Left ventricle myocardium inferior (tissue), 1 donor: ENCODE results near the gene POMP. TPM values are rescaled to one million over a fixed set of nuclear protein-coding genes. Genes with fewer than 3 reads are reported as not detected.

Source experiments
- DNase-seq: peaks from one replicate; pipeline ENCODE4 v3.0.0-alpha.2; 2020
- H3K27ac ChIP-seq: fragments of 200-600 bp; replicated peaks from 2 replicates; pipeline ENCODE4 v1.8.0; 2021
- H3K27me3 ChIP-seq: fragments of 200-600 bp; 2 replicates; pipeline ENCODE4 v1.8.0; 2021; ENCODE audit warnings: low read depth
- H3K36me3 ChIP-seq: fragments of 200-600 bp; 2 replicates; pipeline ENCODE4 v1.8.0; 2021
- H3K4me1 ChIP-seq: fragments of 200-600 bp; 2 replicates; pipeline ENCODE4 v1.8.0; 2021
- H3K4me3 ChIP-seq: fragments of 200-600 bp; 2 replicates; pipeline ENCODE4 v1.8.0; 2021; ENCODE audit warnings: mild to moderate bottlenecking, moderate library complexity
- H3K9me3 ChIP-seq: fragments of 200-600 bp; replicated peaks from 2 replicates; pipeline ENCODE4 v1.8.0; 2021
- intact Hi-C: fragments of 100-400 bp; cut with micrococcal nuclease; formaldehyde crosslinking; loops from one replicate; pipeline ENCODE4 v1.11.0; 2022
- total RNA-seq: library from RNA; stranded (reverse); fragmentation: NEBNext Ultra II Directional; extraction: Animal tissue kit (Norgen Biotek cat#: 25700); gene quantifications from one replicate; pipeline ENCODE4 v1.2.1, GENCODE V29; 2021
- TF ChIP-seq, protein P1 (sequence below): fragments of 200-600 bp; IDR thresholded peaks from 2 replicates; pipeline ENCODE4 v1.8.0; 2021; ENCODE audit warnings: antibody characterized with exemption, mild to moderate bottlenecking, borderline replicate concordance
- donor health status: DM: no; HTN: yes; CAD: no; lungs with severe emphysema.

The POMP gene
- total RNA-seq, 1 donor from 2014 or later, result 101 TPM

- no peaks in the 10 kb centered on the region for H3K27me3 ChIP-seq
- intact Hi-C loops, result no loop called here
- no peak for DNase-seq
- H3K27ac ChIP-seq, result peak overlapping the region; percentile 96
- TF ChIP-seq, protein P1, sequence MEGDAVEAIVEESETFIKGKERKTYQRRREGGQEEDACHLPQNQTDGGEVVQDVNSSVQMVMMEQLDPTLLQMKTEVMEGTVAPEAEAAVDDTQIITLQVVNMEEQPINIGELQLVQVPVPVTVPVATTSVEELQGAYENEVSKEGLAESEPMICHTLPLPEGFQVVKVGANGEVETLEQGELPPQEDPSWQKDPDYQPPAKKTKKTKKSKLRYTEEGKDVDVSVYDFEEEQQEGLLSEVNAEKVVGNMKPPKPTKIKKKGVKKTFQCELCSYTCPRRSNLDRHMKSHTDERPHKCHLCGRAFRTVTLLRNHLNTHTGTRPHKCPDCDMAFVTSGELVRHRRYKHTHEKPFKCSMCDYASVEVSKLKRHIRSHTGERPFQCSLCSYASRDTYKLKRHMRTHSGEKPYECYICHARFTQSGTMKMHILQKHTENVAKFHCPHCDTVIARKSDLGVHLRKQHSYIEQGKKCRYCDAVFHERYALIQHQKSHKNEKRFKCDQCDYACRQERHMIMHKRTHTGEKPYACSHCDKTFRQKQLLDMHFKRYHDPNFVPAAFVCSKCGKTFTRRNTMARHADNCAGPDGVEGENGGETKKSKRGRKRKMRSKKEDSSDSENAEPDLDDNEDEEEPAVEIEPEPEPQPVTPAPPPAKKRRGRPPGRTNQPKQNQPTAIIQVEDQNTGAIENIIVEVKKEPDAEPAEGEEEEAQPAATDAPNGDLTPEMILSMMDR, result no peak
- H3K36me3 ChIP-seq, result peaks cover 30% of the 10 kb centered on the region
- peak overlapping the region; percentile 93 for H3K4me3 ChIP-seq
- H3K9me3 ChIP-seq, result no peaks in the 10 kb centered on the region
- peaks cover 67% of the 10 kb centered on the region for H3K4me1 ChIP-seq
Observed at GRCh38 chr13:28659621-28659970, 666 bp downstream of the POMP start.

DNA sequence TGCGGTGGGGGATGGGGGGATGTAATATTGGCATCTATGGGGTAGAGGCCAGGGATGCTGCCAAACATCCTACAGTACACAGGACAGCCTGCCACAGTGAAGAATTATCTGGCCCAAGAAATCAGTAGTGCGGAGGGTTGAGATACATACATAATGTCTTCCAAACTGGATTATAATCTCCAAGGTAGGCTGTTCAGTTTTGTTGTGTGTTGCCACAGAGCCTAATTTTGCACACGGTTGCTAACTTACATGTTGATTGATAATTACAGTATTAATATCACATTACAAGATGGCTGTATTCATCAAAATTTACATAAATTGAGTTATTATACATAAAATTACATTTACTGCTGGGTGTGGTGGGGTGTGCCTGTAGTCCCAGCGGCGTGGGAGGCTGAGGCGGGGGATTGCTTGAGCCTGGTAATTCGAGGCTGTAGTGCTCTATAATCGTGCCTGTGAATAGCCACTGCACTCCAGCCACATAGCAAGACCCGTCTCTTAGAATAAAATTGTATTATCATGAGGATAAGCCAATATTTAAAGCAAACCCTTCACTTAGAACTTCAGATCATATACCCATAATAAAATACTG is 8.1 kb downstream of the POMP start:
- H3K36me3 ChIP-seq, result peaks cover 97% of the 10 kb centered on the region
- TF ChIP-seq, protein P1, result no peak
- H3K4me3 ChIP-seq, result no peak overlapping the region
- DNase-seq, result no peak
- H3K9me3 ChIP-seq, result no peaks in the 10 kb centered on the region
- intact Hi-C loops, result no loop called here
- peaks cover 22% of the 10 kb centered on the region for H3K4me1 ChIP-seq
- no peaks in the 10 kb centered on the region for H3K27me3 ChIP-seq
- no peak overlapping the region for H3K27ac ChIP-seq

DNA sequence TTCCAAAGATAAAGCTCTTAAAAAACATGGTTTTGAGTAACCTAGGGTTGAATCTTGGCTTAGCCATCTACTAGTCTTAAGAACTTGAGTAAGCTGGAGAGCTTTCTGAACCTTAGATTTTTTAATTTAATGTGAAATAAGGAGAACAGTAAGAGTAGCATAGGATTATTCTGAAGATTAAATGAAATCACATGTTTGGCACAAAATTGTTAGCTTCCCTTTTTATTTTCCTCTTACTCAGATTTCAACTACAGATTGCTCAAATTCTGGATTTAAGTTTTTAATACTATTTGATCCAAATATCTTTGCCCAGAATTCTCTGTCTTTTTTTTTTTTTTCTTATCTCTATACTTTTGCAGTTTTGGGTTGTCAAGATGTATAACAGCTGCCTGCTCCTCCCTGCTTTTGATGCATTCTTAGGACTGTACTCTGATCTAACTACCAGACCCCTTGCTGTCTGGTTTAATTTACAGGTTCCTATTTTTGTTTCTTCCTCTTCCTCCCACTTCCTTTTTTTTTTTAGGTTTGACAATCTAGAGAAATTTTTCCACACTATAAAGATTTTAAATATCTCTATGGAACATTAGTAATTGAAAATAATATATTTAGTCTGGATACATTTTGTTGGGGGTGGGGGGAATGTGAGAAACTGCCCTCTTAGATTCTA is 12.3 kb downstream of the POMP start:
- intact Hi-C loops, result no loop called here
- H3K27me3 ChIP-seq, result no peaks in the 10 kb centered on the region
- TF ChIP-seq, protein P1, result no peak

GRCh38 chr13:28678809-28679208 is 19.9 kb downstream of the POMP start:
- Histone ChIP-seq H3K36me3 (peaks cover 72% of the 10 kb centered on the region), H3K4me3 (no peak overlapping the region), H3K27me3 (no peaks in the 10 kb centered on the region), H3K9me3 (no peaks in the 10 kb centered on the region), H3K4me1 (no peaks in the 10 kb centered on the region), H3K27ac (no peak overlapping the region)
- intact Hi-C loops, result no loop called here
- TF ChIP-seq, protein P1, result no peak
- DNase-seq, result no peak

More for the DNA sequence above, 12.3 kb downstream of the POMP start:
- Histone ChIP-seq H3K9me3 (no peaks in the 10 kb centered on the region), H3K4me3 (no peak overlapping the region), H3K36me3 (peaks cover 100% of the 10 kb centered on the region), H3K4me1 (peaks cover 8% of the 10 kb centered on the region), H3K27ac (no peak overlapping the region)
- no peak for DNase-seq

- peaks cover 64% of the 10 kb centered on the region for H3K36me3 ChIP-seq
- no peak overlapping the region for H3K27ac ChIP-seq
- H3K27me3 ChIP-seq, result no peaks in the 10 kb centered on the region
- intact Hi-C loops, result no loop called here
- no peak for DNase-seq
- H3K4me3 ChIP-seq, result no peak overlapping the region
- TF ChIP-seq, protein P1, result peak; percentile 52
- H3K9me3 ChIP-seq, result no peaks in the 10 kb centered on the region
- no peaks in the 10 kb centered on the region for H3K4me1 ChIP-seq
Observed at GRCh38 chr13:28679628-28680027, 20.7 kb downstream of the POMP start.
